Fibroblast of pulmonary artery (primary cell): Measurements from ENCODE around the gene KRT31.
"Not testable (repeated sequence)": the region's sequence is repeated elsewhere in the genome, so short reads cannot be mapped to it uniquely, and the experiment has no call there.

Experiments used
- DNase-seq: peaks from one replicate; pipeline ENCODE4 v3.0.0-alpha.2; 2010; ENCODE audit warnings: low read depth
- H3K4me3 ChIP-seq: replicated peaks from 2 replicates; pipeline ENCODE4 v1.5.1; 2011; ENCODE audit warnings: low read depth, mild to moderate bottlenecking, control low read depth, low read length, moderate library complexity
- CTCF ChIP-seq: IDR thresholded peaks from 2 replicates; pipeline ENCODE4 v1.5.1; 2011; ENCODE audit warnings: mild to moderate bottlenecking, control low read depth, low read length, inconsistent platforms; ENCODE audit errors: missing control alignments

KRT31 gene

DNA sequence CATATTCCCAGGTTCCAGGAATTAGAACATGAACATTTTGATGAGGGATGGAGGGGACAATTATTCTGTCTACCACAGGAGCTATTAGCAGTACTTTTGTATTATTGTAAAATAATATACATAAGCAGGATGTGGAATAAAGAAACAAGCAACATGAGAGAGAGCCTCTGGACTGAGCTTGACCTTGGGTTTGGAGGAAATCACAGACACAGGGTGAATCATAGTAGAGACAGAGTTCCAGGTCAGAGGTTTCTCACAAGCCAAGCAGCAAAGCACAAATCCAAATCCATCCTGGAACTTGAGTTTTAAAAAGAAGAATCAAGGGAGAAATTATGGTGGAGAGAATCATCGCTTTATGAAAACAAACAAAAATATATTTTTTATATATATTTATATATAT lies 5.1 kb downstream of the KRT31 start:
- no peak for DNase-seq
- H3K4me3 ChIP-seq = no peak overlapping the region
- no peak for TF ChIP-seq CTCF

- H3K4me3 ChIP-seq = no peak overlapping the region
- no peak for DNase-seq
- no peak for TF ChIP-seq CTCF
Measured at GRCh38 chr17:41391535-41391934, 5.9 kb downstream of the KRT31 start.

DNA sequence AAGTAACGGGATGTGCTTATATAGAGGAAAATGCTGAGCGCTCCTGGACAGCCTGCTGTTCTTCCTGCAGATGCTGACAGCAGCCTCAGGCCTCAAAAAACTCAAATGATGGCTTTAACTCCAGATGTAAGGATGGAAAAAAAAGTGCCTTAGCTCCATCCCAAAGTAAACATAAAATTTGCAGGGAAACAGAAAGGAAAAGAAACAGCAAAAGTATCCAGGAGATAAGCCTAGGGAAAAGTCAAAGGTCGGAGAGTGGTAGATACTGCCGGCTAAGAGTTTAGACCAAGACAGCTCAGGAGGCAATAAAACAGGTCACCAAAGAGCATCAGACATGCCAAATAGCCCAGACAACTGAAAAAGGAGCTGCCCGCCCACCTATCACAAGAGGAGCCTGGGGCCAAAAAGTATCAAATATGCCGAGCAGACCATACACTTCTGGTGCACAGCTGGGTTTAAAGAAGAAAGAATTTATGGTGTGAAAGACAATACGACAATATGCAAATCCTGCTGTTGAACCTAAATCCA lies 6.9 kb downstream of the KRT31 start:
- H3K4me3 ChIP-seq = no peak overlapping the region
- DNase-seq = no peak
- TF ChIP-seq CTCF = no peak

- no peak for TF ChIP-seq CTCF
- DNase-seq = no peak
- H3K4me3 ChIP-seq = no peak overlapping the region
Measured at GRCh38 chr17:41387670-41388069, 9.7 kb downstream of the KRT31 start.

DNA sequence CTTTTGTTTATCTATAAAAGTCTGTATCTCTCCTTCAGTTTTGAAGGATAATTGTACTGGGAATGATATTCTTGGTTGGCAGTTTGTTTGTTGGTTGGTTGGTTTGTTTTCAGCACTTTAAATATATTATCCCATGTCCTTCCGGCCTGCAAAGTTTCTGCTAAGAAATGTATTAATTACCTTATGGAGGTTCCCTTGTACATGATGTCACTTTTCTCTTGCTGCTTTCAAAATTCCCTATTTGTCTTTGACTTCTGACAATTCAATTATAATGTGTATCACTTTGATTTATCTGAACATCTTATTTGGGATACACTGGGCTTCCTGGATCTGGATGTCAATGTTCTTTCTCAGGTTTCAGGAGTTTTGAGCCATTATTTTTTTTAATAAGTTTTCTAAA lies 11.2 kb downstream of the KRT31 start:
- H3K4me3 ChIP-seq = no peak overlapping the region
- DNase-seq = no peak
- TF ChIP-seq CTCF = no peak

- TF ChIP-seq CTCF = no peak
- DNase-seq = no peak
- no peak overlapping the region for H3K4me3 ChIP-seq
Measured at GRCh38 chr17:41383690-41384089, 13.7 kb downstream of the KRT31 start.

DNA sequence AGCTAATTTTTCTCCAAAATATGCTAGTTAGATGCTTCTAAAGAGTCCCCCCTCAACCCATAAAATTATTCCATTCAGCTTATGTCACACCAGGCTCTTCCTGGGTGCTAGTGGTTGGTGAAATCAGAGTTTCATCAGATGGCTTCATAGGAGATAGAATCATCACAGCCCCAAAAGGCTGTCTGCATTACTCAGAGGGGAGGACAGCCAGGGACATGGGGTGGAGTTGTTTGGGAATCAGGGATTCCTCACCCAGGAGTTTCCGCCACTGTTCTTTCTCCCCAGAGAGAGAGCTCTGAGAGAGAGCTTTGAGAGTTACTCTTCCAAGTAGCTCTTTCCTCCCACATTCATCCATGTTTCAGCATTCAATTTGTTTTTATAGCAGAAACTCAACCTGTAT lies 15.0 kb downstream of the KRT31 start:
- no peak for TF ChIP-seq CTCF
- no peak overlapping the region for H3K4me3 ChIP-seq
- no peak for DNase-seq

DNA sequence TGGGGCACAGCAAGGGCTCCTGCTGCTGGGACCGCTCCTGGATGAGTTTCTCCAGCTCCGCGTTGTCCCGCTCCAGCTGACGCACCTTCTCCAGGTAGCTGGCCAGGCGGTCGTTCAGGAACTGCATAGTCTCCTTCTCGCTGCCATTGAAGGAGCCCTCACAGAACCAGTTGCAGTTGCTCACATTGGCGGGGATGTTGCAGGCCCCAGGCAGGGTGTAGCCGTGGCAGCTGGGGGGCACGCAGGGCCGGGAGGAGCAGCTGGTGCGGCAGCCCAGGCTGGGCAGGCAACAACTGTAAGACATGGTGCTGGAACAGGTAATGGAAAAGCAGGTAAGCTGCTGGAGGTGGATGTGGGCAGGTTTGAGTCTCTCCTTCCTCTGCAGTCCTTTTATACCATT lies 15.5 kb downstream of the KRT31 start, which contains the start of gene KRT34:
KRT34 (minus strand) TSS at position 364 of the 400 bp plus-strand sequence; CDS start at position 304, 60 bp downstream.
- DNase-seq, H3K4me3 ChIP-seq: not testable (repeated sequence)

GRCh38 chr17:41380091-41380490 lies 17.3 kb downstream of the KRT31 start:
- H3K4me3 ChIP-seq = not testable (repeated sequence)
- peak; percentile 32 for DNase-seq
